ENCODE results near the gene CCDC92. TPM values are rescaled to one million over a fixed set of nuclear protein-coding genes. Genes with fewer than 3 reads are reported as not detected.

Gene CCDC92
- total RNA-seq, 1 experiment from 2014 or later: 32.3 TPM

GRCh38 chr12:123923927-123924326 is 48.7 kb downstream of the CCDC92 start:
- H3K9me3 Mint-ChIP-seq (ENCODE audit: unreplicated experiment): no peaks in the 10 kb centered on the region
- DNase-seq (ENCODE audit: unreplicated experiment): no peak
- TF ChIP-seq, protein P1, sequence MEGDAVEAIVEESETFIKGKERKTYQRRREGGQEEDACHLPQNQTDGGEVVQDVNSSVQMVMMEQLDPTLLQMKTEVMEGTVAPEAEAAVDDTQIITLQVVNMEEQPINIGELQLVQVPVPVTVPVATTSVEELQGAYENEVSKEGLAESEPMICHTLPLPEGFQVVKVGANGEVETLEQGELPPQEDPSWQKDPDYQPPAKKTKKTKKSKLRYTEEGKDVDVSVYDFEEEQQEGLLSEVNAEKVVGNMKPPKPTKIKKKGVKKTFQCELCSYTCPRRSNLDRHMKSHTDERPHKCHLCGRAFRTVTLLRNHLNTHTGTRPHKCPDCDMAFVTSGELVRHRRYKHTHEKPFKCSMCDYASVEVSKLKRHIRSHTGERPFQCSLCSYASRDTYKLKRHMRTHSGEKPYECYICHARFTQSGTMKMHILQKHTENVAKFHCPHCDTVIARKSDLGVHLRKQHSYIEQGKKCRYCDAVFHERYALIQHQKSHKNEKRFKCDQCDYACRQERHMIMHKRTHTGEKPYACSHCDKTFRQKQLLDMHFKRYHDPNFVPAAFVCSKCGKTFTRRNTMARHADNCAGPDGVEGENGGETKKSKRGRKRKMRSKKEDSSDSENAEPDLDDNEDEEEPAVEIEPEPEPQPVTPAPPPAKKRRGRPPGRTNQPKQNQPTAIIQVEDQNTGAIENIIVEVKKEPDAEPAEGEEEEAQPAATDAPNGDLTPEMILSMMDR (IDR thresholded peaks at IDR 0.05; ENCODE audit: unreplicated experiment): no peak
- intact Hi-C loops (cut with micrococcal nuclease): no loop called here
- no peak overlapping the region for H3K4me3 Mint-ChIP-seq (ENCODE audit: unreplicated experiment)
- no TSS peak for BruUV-seq (replicated peaks)
- CTCF ChIA-PET: no interaction called here
- H3K27me3 Mint-ChIP-seq (ENCODE audit: insufficient read depth, unreplicated experiment): peaks cover 39% of the 10 kb centered on the region
- no peaks in the 10 kb centered on the region for H3K36me3 Mint-ChIP-seq (ENCODE audit: insufficient read depth, unreplicated experiment)
- H3K4me1 Mint-ChIP-seq (ENCODE audit: insufficient read depth, unreplicated experiment): peaks cover 6% of the 10 kb centered on the region
- POLR2A ChIA-PET: no interaction called here
- no peak overlapping the region for H3K27ac Mint-ChIP-seq (ENCODE audit: low read depth, unreplicated experiment)

- POLR2A ChIA-PET: no interaction called here
Observed at GRCh38 chr12:123923038-123923437, 49.6 kb downstream of the CCDC92 start.

DNA sequence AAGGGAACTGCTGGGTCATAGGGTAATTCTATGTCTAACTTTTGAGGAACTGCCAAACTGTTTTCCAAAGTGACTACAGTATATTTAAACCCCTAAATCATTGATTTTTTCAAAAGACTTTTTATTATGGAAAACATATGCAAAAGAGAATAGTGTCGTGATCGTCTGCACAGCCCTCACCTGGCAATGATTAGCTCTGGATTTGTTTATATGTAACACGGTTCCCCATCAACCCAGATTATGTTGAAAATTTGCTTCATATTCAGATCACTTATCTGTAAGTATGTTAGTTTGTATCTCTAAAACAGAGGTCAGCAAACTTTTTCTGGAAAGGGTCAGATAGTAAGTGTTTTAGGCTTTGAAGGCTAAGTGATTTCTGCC is 52.7 kb downstream of the CCDC92 start:
- intact Hi-C loops (cut with micrococcal nuclease): no loop called here
- no peaks in the 10 kb centered on the region for H3K9me3 Mint-ChIP-seq (ENCODE audit: unreplicated experiment)
- ChIA-PET POLR2A (no interaction called here), CTCF (interaction anchor here (1.4 to 1.5 kb wide), 2 partner anchors 10 to 15 kb away, joined by 4 to 6 read pairs; no protein-coding TSS in a partner anchor)
- no peak for DNase-seq (ENCODE audit: unreplicated experiment)
- no peak overlapping the region for H3K27ac Mint-ChIP-seq (ENCODE audit: low read depth, unreplicated experiment)
- no TSS peak for BruUV-seq (replicated peaks)
- H3K27me3 Mint-ChIP-seq (ENCODE audit: insufficient read depth, unreplicated experiment): peaks cover 51% of the 10 kb centered on the region
- H3K4me3 Mint-ChIP-seq (ENCODE audit: unreplicated experiment): no peak overlapping the region
- H3K4me1 Mint-ChIP-seq (ENCODE audit: insufficient read depth, unreplicated experiment): peaks cover 6% of the 10 kb centered on the region
- TF ChIP-seq, protein P1 (IDR thresholded peaks at IDR 0.05; ENCODE audit: unreplicated experiment): no peak
- H3K36me3 Mint-ChIP-seq (ENCODE audit: insufficient read depth, unreplicated experiment): no peaks in the 10 kb centered on the region

More at GRCh38 chr12:123923038-123923437, 49.6 kb downstream of the CCDC92 start:
- no peak overlapping the region for H3K27ac Mint-ChIP-seq (ENCODE audit: low read depth, unreplicated experiment)
- intact Hi-C loops (cut with micrococcal nuclease): no loop called here
- H3K4me3 Mint-ChIP-seq (ENCODE audit: unreplicated experiment): no peak overlapping the region
- no TSS peak for BruUV-seq (replicated peaks)
- DNase-seq (ENCODE audit: unreplicated experiment): no peak
- no peaks in the 10 kb centered on the region for H3K9me3 Mint-ChIP-seq (ENCODE audit: unreplicated experiment)
- H3K27me3 Mint-ChIP-seq (ENCODE audit: insufficient read depth, unreplicated experiment): peaks cover 39% of the 10 kb centered on the region
- TF ChIP-seq, protein P1 (IDR thresholded peaks at IDR 0.05; ENCODE audit: unreplicated experiment): no peak
- CTCF ChIA-PET: no interaction called here
- H3K36me3 Mint-ChIP-seq (ENCODE audit: insufficient read depth, unreplicated experiment): no peaks in the 10 kb centered on the region
- peaks cover 6% of the 10 kb centered on the region for H3K4me1 Mint-ChIP-seq (ENCODE audit: insufficient read depth, unreplicated experiment)

- intact Hi-C loops (cut with micrococcal nuclease): no loop called here
- no peaks in the 10 kb centered on the region for H3K36me3 Mint-ChIP-seq (ENCODE audit: insufficient read depth, unreplicated experiment)
- H3K27ac Mint-ChIP-seq (ENCODE audit: low read depth, unreplicated experiment): no peak overlapping the region
- peaks cover 6% of the 10 kb centered on the region for H3K4me1 Mint-ChIP-seq (ENCODE audit: insufficient read depth, unreplicated experiment)
- CTCF ChIA-PET: interaction anchor here (1.3 kb wide), 1 partner anchor 11 kb away, joined by 4 read pairs; no protein-coding TSS in a partner anchor
- TF ChIP-seq, protein P1 (IDR thresholded peaks at IDR 0.05; ENCODE audit: unreplicated experiment): no peak
- no TSS peak for BruUV-seq (replicated peaks)
- POLR2A ChIA-PET: no interaction called here
- H3K4me3 Mint-ChIP-seq (ENCODE audit: unreplicated experiment): no peak overlapping the region
- no peak for DNase-seq (ENCODE audit: unreplicated experiment)
- no peaks in the 10 kb centered on the region for H3K9me3 Mint-ChIP-seq (ENCODE audit: unreplicated experiment)
- peaks cover 35% of the 10 kb centered on the region for H3K27me3 Mint-ChIP-seq (ENCODE audit: insufficient read depth, unreplicated experiment)
Observed at GRCh38 chr12:123917337-123917850, 55.2 kb downstream of the CCDC92 start.

Data from MCF 10A (cell line).